Measurements from ENCODE around the gene LYRM4.
"Not testable (repeated sequence)": the region's sequence is repeated elsewhere in the genome, so short reads cannot be mapped to it uniquely, and the experiment has no call there.

LYRM4 gene

GRCh38 chr6:5061152-5061551 is 199.6 kb downstream of the LYRM4 start:
- Histone ChIP-seq H3K4me3 (replicated peaks; ENCODE audit: insufficient read depth, low read length) (no peak overlapping the region), H3K27ac (replicated peaks) (no peak overlapping the region), H3K27me3 (ENCODE audit: insufficient read depth, poor library complexity, severe bottlenecking) (no peaks in the 10 kb centered on the region)
- no peak for DNase-seq (ENCODE audit: low read depth in 1 of 2, low spot score in 1 of 2)
- TF ChIP-seq POLR2AphosphoS5 (IDR thresholded peaks at IDR 0.05; ENCODE audit: low read depth) (no peak), SPI1 (IDR thresholded peaks at IDR 0.05; ENCODE audit: borderline replicate concordance, low read depth) (no peak), CTCF (IDR thresholded peaks at IDR 0.05; ENCODE audit: insufficient read depth, low read length) (no peak), REST (IDR thresholded peaks at IDR 0.05; ENCODE audit: insufficient replicate concordance, low read depth) (no peak), GABPA (IDR thresholded peaks at IDR 0.05; ENCODE audit: low read depth) (no peak)

- not testable (repeated sequence) for H3K4me3 ChIP-seq (replicated peaks; ENCODE audit: insufficient read depth, low read length); DNase-seq (ENCODE audit: low read depth in 1 of 2, low spot score in 1 of 2); H3K27ac ChIP-seq (replicated peaks); H3K27me3 ChIP-seq (ENCODE audit: insufficient read depth, poor library complexity, severe bottlenecking)
Observed at GRCh38 chr6:5060439-5060838, 200.3 kb downstream of the LYRM4 start.

GRCh38 chr6:5059036-5059896 is 201.5 kb downstream of the LYRM4 start:
- Histone ChIP-seq H3K27ac (replicated peaks) (no peak overlapping the region), H3K4me3 (replicated peaks; ENCODE audit: insufficient read depth, low read length) (no peak overlapping the region), H3K27me3 (ENCODE audit: insufficient read depth, poor library complexity, severe bottlenecking) (no peaks in the 10 kb centered on the region)
- DNase-seq (ENCODE audit: low read depth in 1 of 2, low spot score in 1 of 2) = no peak
- TF ChIP-seq GABPA (IDR thresholded peaks at IDR 0.05; ENCODE audit: low read depth) (no peak), CTCF (IDR thresholded peaks at IDR 0.05; ENCODE audit: insufficient read depth, low read length) (no peak), POLR2AphosphoS5 (IDR thresholded peaks at IDR 0.05; ENCODE audit: low read depth) (no peak), REST (IDR thresholded peaks at IDR 0.05; ENCODE audit: insufficient replicate concordance, low read depth) (no peak), SPI1 (IDR thresholded peaks at IDR 0.05; ENCODE audit: borderline replicate concordance, low read depth) (no peak)

Small RNA genes within 50 kb of the gene (microRNA-seq; reads per million reads assigned to microRNA genes)
- 9.0 reads per million, percentile 29 among the genes with 10 or more reads in this experiment for gene MIR3691
